ENCODE results near the gene CMTM8. TPM values are rescaled to one million over a fixed set of nuclear protein-coding genes. Genes with fewer than 3 reads are reported as not detected.

The CMTM8 gene
- total RNA-seq, 1 donor from 2014 or later = 4.8 TPM

DNA sequence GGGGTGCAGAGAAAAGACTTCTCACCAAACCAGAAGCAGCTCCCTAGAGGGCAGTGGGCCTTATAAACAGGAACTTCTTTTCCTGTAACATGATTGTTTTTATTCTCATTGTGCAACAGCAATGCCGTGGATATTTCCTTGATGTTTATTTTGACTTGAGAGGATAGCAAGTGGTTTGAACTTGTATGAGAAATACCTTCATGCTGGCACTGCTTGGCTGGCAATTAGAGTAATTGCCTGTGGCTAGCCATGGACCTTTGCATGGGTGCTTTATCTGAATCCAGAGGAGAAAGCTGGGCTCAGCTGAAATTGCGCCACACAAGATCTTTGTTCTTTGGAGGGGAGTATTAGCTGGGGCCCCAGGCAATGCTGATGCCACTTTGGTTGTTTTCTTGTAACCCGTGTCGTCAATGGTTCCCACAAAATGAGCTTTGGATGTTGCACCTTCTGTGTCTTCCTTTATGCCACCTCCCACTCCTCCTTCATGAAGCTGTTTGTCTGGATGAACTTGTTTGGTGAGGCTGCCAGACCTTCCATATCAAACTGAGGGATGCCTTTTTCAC is 37.9 kb downstream of the CMTM8 start:
- peak; percentile 9 for DNase-seq (ENCODE audit: low read depth)

DNA sequence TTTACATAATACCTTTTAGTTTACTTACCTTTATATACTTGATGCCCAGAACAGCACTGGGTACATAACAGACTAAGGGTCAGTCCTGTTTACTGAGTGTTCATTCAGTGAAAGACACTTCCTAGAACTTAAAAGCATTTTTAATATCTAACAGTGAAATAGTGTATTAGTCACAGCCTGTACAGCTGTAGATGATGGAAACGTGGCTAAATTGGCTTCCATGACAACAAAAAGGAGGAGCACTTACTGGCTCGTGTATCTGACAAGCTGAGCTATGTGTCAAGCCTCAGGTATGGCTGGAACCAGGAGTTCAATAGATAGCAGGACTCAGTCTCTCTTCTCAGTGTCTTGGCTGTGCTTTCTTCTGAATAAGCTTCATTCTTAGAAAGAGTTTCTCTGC is 40.2 kb downstream of the CMTM8 start:
- peak; percentile 20 for DNase-seq (ENCODE audit: low read depth)

DNA sequence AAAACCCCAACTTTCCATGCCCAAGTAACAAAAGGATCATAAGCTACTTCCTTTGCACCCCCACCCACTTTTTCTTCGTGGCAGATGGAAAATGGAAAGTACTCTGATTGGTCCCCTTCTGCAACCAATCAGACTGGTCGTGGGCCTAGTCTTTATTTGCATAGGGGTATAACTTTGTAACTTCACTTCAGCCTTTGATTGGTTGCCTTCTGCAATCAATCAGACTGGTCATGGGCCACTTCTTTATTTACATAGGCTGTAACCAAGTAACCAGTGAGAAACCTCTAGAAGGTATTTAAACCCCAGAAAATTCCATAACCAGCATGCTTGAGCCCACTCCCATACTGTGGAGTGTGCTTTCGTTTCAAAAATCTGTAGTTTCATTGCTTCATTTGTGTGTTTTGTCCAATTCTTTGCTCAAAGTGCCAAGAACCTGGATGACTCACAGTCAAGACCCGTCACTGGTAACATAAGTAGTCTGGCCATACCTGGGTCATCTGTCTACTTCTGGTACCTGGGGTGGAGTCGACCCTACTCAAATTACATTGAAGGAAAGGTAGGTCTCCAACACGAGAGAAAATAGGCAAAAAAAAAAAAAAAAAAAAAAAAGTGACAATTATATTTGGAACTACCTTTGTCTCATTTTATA is 41.9 kb downstream of the CMTM8 start:
- no peak for DNase-seq (ENCODE audit: low read depth)

DNA sequence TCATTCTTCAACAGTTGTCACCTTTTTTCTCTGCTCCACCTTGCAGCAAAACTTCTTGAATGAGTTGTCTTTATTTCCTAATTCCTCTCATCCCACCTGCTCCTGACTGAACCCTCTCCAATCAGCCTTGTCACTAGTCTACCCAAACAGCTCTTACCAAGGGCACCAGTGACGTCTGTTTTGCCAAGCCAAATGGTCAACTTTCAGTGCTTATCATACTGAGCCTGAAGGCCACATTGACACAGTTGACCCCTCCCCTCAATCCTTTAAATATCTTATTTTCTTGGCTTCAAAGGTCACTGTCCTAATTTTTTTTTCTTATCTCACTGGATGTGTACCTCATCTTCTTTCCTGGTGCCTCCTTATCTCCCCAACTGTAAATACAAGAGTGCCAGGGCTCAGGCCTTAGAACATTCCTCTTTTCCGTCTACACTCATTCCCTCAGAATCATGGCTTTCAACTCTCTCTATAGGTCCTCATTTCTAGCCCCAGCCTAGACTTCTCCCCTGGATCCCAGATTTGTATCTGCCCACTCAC is 43.2 kb downstream of the CMTM8 start:
- no peak for DNase-seq (ENCODE audit: low read depth)

DNA sequence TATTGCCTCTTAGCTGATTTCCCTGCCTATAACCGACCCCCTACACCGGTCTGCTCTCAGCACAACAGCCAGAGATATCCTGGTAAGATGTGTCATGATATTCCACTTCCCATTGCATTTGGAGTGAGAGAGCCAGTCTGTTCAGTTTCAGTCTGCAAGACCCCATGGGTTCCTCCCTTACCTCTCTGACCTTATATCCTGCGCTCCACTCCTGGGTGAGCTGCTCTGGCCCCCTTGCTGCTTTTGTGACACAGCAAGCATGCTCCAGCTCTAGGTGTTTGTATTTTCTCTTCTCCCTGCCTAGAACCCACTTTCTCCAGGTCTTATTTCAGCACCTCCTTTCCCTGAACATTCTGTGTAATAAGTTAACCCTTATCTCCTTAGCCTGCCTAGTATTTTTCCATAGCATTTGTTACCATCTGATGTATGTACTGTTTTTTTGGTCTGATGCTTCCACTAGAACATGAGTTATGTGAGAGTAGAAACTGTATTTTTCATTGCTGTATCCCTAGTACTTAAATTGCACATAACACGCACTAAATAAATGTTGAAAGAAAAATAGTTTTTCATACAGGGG is 44.2 kb downstream of the CMTM8 start:
- no peak for DNase-seq (ENCODE audit: low read depth)

DNA sequence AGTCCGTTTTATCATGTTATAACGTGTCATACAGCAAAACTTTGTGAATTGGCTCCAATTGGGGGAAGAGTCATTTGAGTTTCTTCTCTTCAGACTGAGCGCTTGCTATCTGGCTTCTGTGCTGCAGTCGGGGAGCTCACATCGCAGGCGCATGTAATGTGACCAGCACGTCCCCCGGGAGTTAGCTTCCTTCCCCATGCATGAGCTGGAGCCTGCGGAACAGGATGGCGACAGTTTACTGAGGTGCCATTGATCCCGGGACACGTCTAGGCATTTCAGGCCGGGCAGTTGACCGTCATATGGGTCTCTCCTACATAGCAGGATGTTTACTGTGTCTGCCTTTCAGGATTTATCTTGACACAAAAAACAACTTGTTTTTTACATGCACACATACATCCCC is 44.8 kb downstream of the CMTM8 start:
- peak; percentile 16 for DNase-seq (ENCODE audit: low read depth)

DNA sequence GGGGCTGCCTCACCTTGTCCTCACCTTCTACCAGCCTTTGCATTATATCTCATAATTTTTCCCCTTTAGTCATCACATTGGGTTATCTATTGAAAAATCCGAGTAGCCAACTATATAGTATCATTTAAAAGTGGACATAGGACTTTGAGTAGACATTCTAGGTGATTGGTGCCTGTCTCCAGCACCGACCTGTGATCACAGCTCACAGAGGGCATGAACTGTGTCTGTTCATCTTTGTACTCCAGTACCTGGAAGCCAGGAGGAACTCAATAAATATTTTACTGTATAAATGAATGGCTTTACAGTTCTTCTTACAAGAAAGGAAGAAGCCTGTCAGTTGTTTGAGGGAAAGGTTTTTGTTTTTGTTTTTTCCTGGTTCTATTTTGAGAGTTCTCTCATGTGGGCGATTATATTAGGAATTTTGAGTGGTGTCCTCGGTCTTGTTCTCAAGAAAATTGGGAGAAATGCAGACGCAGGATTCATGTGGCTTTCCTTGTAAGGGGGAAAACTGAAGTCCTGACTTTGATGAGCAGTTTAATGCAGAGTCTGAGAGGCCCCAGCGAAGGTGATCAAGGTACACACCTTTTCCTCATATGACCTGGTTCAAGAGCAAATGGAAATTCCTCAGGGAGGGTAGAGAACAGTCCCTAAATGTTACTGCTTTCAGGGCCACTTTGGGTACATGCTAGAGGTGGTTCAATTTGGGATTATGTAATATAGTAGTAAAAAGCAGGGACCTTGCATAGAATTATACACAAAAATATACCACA is 46.1 kb downstream of the CMTM8 start:
- DNase-seq (ENCODE audit: low read depth) = no peak

DNA sequence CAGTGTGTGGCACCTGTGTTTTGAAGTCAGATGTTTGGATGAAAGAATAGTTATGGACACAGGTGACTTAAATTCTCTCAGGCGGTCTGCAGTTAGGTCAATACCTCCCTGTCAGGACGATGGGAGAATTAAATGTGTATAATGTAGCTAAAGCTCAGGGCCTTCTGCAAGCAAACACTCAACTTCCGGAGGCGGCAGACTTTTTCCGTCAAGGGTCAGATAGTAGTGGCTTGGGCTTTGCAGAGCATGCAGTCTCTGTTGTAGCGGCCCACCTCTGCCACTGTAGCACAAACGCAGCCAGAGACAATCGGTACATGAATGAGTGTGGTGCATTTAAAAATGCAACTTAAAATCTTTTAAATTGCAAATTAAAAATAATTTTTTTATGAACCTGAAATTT is 47.4 kb downstream of the CMTM8 start:
- no peak for DNase-seq (ENCODE audit: low read depth)

DNA sequence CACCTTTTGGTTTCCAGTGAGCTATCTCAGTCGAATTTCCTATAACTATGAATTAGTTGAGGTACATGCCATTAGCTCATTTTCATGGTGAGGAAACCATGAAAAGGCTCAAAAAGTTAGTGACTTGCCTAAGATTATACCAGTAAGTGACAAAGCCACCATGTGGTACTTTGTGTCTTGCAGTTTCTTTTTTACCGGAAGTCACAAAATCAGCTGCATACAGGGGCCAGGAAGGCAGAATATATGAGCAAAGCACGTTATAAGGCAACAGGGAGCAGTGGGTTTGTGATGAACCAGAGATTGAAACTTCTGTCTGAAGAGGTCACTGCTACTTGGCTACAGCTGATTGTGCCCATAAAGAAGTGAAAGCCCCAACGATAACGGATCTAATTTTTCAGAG is 50.3 kb downstream of the CMTM8 start:
- no peak for DNase-seq (ENCODE audit: low read depth)

DNA sequence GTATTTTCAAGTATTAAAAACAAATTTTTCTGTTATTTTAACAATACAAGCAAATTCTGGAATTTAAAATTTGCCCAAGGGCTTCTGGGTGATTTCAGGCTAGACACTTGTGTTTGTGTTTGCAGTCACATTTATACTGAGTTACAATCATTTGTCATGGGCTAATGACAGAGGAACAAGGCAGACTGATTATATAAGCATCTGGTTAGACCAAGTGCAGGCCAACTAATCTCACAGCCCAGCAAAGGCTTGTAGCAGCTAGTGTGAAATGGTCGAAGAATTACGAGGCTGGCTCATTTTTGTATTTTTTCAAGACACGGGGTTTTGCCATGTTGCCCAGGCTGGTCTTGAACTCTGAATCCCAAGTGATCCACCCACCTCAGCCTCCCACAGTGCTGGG is 52.1 kb downstream of the CMTM8 start:
- no peak for DNase-seq (ENCODE audit: low read depth)

DNA sequence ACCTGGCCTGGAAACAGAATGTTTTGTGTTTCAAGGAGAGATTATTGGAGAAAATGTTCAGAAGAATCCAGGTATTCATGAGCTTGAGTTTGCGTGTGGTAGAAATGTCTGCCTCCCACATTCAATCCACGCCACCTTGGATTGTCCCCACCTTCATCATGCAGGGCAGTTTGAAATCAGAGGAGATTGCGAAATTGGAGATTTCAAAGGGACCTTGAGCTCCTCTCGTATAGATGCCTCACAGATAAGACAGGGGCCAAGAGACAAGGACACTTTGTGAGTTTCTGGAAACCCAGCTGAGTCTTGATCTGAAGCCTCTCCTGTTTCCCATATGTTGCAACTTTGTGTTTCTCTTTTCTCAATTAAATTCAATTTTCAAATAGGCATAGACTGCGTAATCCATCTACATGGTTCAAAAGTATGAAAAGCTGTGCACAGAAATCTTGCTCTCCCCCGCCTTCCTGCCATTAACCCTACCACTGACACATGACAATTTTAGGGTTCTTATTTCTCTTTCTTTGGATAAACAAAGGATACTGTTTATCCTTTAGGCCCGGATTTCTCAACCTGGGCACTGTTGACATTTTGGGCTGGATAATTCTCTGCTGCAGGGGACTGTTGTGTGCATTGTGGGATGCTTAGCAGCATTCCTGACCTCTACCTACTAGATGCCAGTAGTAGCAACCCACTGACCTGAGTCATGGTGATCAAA is 53.8 kb downstream of the CMTM8 start:
- no peak for DNase-seq (ENCODE audit: low read depth)

DNA sequence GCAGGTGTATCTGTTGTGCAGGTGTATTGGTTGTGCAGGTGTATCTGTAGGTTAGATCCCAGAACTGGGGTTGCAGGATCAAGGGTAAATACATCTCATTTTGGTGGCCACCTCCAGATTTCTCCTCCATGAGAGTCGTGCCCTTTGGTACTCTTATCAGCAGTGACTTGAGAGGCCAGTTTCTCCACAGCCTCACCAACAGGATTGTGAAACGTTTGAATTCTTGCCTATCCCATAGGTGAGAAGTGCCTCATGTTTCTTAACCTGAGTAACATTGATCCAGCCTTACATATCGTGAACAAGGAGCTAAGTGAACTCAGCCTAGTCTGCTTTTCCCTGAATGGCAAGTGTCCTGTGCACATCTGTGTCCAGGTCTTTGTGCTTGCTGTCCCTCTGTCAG is 55.4 kb downstream of the CMTM8 start:
- DNase-seq (ENCODE audit: low read depth) = no peak

DNA sequence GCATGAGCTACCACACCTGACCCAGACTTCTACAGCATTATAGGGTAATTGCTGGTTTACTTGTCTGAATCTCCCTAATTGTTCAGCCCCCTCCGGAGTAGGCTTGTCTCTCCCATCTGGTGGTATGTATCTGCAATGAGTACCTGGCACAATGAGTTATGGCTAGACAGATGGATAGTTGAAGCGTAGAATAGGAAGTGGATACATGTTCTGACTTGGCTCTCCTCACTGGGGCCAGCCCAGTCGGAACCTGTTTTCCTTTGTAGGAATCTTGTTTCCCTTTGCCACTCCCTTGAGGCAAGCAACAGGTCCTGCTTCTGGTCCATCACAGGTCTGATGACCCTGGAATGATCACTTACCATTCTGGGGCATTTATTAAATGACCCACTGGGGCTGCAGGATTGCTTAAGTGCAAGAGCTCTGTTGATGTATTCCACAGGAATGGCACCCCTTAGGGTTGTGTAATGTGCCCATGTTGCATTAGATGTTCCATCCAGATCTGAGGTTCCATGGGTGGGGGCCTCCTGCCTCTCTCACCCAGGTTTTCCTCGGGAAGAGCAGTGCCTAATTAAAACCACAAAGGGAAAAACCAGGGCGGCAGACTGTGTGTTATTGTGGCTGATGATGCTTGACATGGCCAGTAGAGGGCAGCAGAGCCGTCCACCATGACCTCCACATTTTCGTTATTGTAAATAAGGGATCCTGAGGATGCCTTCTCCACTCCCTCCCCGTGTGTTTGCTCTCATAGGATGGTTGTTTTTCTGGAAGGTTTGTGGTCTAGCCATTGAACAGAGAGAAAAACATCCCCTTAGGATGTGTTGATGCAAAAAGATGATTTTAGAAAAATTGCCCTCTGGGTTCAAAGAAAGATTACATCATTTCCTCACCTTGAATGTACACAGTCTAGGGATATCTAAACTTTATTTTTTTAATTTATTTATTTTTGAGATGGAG is 58.0 kb downstream of the CMTM8 start:
- peak; percentile 71 for DNase-seq (ENCODE audit: low read depth)

DNA sequence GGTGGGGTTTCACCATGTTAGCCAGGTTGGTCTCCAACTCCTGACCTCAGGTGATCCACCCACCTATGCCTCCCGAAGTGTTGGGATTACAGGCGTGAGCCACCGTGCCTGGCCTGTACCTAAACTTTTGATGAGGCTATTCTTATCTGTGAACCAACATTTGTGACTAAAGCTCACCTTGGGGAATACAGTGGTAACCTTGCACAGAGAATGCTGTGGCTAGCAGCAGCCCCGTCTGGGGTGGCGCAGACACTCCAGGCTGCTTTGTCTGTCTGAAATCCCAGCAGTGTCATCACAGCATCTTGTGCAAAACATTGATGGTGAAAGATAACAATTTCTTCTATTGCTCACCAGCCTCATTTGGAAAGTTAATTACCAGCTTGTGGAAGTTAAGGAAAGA is 58.9 kb downstream of the CMTM8 start:
- DNase-seq (ENCODE audit: low read depth) = no peak

DNA sequence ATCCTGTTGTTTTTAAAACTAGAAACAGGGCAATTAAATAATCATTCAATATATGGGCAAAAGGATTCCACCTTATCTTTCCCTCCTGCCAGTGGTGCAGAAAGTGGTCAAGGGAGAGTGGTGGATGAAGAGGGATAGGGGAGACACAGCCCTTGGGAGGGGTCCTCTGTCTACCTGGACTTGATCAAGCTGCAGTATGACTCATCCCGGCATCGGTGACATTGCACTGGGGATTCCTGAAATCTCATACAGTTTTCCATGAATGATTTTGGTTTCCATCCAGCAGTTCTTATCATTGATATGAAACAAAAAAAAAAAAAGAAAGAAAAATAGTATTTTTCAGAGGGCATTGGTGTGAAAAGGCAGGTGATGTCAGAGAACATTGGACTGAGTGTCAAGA is 62.9 kb downstream of the CMTM8 start:
- DNase-seq (ENCODE audit: low read depth) = no peak

DNA sequence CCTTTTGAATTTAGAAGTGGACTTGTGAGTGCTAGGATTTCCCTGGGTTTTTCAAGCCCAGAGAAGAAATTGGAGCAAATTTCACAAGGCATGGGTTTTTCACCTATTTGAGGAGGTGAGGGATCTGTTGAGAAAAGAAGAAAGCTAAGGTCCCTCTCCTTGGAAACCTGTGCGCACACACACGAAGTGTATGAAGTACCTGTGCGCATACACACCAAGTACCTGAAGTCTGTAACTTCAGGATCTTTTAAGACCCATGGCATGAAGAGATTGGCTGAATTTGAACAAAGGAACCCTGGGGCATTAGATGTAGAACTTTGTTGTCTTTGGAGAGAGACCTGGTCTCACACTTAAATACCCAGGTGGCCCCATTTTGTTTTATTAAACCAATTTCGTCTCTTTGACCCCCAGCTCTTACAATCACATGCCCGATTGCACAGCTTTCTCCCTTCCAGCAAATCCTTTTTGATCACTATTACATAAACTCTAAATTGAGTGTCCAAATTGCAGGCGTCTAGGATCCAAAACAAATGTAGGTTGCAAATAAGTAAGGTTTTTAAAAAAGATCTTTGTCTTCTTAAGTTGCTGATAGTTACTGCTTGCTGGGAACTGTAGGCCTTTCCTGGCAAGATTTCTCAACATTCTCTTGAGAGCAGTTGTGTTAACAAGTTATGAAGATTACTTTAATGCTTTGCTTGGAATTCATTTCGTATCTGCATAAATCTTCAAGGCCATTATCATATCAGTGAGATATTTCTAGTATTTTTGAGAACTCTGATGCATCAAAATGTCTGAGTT is 64.3 kb downstream of the CMTM8 start:
- no peak for DNase-seq (ENCODE audit: low read depth)

DNA sequence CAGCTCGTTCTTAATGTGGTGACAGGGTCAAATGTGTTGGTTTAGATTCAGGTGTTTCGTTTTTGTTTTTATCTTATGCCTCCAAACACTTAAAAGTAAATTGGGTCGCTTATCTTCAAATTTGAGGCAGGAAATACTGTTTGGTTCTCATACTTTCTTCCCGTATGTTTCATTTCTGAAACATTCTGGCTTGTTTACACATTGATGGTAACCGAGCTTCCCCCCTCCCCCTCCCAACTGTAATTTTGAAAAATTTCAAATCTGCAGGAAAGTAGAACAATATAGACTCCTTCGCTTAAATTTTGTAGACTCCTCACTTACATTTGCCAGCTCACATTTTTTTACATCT is 64.9 kb downstream of the CMTM8 start:
- no peak for DNase-seq (ENCODE audit: low read depth)

DNA sequence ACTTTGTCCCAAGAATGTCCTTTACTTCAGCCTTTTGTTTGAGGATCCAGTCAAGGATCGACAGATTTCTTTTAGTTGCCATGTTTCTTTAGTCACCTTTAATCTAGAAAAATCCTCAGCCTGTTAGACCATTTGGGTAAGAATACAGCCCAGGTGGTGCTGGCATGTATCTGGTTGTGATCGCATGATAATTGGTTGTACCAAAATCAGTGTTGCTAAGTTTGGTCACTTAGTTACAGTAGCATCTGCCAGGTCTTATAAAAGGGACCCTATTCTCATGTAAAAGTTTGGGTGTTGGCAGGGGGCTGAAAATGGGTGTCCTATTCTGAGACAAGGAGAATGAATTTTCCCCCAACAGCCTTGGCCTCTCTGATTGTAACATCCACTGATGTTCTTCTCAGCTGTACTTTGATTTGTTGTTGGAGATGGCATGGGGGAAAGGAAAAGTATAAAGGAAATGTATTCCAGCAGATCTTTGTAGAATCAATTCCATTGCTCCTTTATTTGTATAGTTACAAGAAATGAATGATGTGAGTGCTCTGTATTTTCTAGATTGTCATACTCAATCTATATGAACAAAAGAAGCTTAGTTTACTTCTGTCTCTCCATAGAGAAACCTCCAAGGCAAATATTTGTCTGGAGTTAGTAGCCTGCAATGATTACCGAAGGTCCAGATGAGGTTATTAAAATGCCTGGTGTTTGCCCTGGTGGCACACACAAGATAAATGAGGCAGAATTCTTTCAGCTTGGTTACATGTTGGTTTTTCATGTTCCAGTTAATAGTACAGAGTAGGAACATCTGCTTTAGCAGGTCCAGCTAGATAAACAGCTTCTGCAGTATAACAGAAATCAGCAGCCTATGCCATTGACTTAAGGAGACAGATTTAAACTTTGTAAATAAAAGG is 65.7 kb downstream of the CMTM8 start:
- no peak for DNase-seq (ENCODE audit: low read depth)

Measured in myocyte (in vitro differentiated cells).